GM18909 (cell line): ENCODE data around the gene ARFGEF3.

ENCODE experiments used
- ATAC-seq: cut with Tn5 transposase; IDR thresholded peaks from one replicate; pipeline ENCODE4 v1.9.1; 2021; ENCODE audit warnings: mild to moderate bottlenecking; ENCODE audit not compliant: unreplicated experiment, poor library complexity

Gene ARFGEF3

DNA sequence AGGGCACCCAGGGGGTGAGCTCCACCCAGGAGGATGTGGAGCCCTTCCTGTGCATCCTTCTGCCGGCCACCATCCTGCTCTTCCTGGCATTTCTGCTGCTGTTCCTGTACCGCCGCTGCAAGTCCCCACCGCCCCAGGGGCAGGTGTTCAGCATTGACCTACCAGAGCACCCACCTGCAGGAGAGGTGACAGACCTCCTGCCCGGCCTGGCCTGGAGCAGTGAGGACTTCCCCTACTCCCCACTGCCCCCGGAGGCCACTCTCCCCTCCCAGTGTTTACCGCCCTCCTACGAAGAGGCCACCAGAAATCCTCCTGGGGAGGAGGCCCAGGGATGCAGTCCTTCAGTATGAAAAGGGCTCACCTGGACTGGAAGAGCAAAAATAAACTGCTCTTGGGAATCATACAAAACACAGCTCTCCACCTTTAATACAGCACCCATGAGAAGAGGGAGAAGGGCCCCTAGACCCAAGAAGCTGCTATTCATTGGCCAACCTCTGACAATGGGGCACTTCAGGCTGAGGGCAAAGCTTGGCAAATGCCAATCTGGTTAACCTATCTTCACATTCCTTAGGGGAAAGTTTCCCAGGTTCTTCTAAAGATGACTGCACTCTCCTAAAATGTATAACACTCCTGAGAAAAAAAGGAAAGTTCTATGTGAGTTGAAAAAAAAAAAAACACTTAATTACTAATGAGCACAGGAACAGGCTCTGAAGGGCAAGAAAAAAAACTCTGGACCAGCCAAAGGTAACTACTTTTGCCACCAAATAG lies 220.9 kb downstream of the ARFGEF3 start:
- ATAC-seq = no peak

DNA sequence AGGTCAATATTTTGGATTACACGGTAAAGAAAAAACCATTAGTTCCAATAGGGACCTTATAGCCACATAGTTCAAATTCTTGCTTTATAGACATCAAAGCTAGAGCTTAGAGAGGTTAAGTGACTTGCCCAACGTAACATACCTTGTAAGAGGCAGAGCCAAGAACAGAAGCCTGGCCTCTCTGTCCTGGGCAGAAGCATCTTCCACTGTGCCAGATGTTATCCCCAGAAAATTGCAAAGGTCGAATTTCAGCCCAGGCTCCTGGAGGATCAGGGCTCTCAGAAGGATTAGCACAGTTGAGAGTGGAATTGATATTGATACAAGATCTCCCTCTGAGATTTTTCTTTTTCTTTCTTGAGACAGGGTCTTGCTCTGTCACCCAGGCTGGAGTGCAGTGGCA lies 222.0 kb downstream of the ARFGEF3 start:
- ATAC-seq = no peak

DNA sequence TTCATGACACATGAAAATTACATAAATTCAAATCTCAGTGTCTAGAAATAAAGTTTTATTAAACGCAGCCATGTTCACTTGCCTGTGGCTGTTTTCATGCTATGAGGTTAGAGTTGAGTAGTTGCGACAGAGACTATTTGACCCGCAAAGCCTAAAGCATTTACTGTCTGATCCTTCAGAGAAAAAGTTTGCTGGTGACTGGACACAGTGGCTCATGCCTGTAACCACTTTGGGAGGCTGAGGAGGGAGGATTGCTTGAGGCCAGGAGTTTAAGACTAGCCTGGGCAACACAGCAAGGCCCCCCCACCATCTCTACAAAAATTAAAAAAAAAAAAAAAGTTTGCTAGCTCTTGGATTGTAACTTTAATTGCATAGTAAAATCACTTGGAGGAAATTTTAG lies 225.2 kb downstream of the ARFGEF3 start:
- no peak for ATAC-seq

DNA sequence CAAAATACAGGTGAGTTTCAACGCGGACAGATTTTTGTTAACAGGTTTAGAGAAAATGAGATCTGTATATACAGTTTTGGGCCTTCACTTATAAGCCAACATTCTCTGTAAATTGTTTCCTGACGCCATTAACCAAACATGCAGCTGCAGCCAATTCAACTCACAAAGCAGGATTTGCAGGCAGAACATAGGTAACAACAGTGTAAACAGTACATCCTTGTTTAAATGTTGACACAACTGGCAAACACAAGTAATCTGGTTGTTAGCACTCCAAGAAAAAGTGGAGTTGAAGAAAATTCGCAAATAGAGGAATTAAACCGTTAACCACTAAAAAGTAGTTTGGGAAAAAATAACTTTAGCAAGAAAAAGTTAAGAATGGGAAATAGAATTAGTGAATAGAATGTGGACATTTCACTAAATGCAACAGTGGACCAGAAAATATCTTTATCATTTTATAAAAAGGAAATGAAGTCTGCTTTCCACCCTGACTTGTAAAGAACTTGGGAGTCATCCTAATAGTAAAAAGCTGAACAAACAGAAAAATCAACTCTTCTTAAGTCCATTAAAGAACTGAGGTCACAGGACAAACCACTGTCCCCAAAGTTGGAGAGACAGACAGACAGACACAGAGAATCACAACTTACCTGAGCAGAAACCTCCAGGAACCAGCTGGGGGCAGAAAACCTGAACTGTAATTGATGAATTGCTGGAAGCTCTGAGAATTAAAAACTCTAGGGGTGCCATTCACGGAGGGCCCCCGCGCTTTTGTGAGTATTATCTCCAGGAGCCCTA lies 226.0 kb downstream of the ARFGEF3 start:
- no peak for ATAC-seq

DNA sequence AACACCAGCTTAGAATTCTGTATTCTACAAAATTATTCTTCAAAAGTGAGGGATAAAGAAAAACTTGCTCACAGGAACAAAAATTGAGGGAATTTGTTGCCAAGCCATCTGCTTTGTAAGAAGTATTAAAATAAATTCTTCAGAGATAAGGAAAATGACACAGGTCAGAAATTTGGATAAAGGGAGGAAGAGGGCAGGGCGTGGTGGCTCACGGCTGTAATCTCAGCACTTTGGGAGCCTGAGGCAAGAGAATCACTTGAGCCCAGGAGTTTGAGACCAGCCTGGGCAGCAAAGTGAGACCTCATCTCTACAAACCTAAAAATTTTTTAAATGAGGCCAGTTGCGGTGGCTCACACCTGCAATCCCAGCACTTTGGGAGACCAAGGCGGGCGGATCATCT lies 227.8 kb downstream of the ARFGEF3 start:
- no peak for ATAC-seq
